ENCODE data around the gene ASCC1.
A peak's percentile ranks its signal among the peaks of the same experiment; 100 is the strongest.
"Not testable (repeated sequence)": the region's sequence is repeated elsewhere in the genome, so short reads cannot be mapped to it uniquely, and the experiment has no call there.

The ASCC1 gene

GRCh38 chr10:72248468-72249151 is 32.5 kb upstream of the ASCC1 start:
- peak in 2 of 3 experiments; percentile 24 to 62 for DNase-seq (ENCODE audit: low read depth in 3 of 3)

DNA sequence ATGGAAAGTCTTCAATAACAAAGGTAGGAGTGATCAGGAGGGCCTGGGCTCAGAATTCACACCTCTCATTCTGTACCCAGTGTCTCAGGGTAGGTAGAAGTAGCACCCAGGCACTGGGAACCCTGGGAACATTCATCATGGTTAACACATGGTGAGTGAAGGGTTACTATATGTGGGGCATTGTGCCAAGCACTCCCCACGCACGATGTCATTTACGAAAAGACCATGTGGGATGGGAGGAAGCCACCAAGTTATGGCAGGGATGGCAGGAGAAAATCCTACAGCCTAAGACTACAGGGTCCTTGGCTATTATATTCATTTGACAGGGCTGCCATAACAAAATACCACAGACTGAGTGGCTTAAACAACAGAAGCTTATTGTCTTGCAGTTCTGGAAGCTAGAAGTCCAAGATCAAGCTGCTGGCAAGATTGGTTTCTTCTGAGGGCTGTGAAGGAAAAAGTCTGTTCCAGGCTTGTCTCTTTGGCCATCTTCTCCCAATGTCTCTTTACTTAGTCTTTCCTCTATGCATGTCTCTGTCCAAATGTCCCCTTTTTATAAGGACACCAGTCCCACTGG is 30.0 kb upstream of the ASCC1 start:
- DNase-seq (ENCODE audit: low read depth in 3 of 3) = no peak

GRCh38 chr10:72244573-72245038 is 28.5 kb upstream of the ASCC1 start:
- no peak for DNase-seq (ENCODE audit: low read depth in 3 of 3)

- DNase-seq (ENCODE audit: low read depth in 3 of 3) = no peak
Measured at GRCh38 chr10:72243822-72244437, 27.9 kb upstream of the ASCC1 start.

DNA sequence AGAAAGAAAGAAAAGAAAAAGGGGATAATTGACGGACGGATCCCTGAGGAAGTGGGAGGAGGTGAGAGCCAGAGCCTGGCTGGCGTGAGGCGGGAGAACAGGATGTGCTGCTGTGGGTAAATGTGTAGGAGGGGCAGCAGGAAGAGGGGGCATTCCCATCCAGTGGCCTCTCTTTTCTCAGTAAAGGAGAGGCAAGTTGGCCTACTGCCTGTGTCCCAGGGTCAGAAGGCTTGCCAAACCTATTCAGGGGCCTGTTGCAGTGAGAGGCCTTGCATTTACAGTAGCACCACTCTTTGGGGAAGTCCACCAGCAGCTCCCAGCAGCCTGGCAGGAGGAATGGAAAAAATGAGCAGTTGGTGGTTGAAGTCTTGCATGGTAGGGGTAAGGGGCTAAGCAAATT is 26.6 kb upstream of the ASCC1 start:
- peak in 1 of 3 experiments; percentile 32 for DNase-seq (ENCODE audit: low read depth in 3 of 3)

- DNase-seq (ENCODE audit: low read depth in 3 of 3) = no peak
Measured at GRCh38 chr10:72241691-72242252, 25.7 kb upstream of the ASCC1 start.

GRCh38 chr10:72240371-72240770 is 24.3 kb upstream of the ASCC1 start:
- no peak for DNase-seq (ENCODE audit: low read depth in 3 of 3)

DNA sequence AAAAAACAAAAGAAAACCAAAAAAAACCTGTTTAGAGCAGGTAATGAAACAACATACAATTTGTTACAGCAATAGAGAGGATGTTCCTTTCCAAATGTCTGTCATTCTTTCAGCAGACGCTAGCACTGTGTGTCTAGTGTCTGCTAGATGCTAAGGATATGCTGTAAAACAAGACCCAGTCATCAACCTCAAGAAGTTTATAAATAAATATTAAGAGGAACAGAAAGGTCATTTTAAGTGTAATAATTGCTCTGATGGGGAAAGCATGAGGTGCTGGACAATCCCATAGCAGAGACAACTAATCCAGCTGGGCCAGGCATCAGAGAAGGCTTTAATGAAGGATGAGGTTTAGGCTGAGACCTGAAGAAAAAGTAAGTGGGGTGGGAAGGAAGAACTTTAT is 23.3 kb upstream of the ASCC1 start:
- DNase-seq (ENCODE audit: low read depth in 3 of 3) = no peak

DNA sequence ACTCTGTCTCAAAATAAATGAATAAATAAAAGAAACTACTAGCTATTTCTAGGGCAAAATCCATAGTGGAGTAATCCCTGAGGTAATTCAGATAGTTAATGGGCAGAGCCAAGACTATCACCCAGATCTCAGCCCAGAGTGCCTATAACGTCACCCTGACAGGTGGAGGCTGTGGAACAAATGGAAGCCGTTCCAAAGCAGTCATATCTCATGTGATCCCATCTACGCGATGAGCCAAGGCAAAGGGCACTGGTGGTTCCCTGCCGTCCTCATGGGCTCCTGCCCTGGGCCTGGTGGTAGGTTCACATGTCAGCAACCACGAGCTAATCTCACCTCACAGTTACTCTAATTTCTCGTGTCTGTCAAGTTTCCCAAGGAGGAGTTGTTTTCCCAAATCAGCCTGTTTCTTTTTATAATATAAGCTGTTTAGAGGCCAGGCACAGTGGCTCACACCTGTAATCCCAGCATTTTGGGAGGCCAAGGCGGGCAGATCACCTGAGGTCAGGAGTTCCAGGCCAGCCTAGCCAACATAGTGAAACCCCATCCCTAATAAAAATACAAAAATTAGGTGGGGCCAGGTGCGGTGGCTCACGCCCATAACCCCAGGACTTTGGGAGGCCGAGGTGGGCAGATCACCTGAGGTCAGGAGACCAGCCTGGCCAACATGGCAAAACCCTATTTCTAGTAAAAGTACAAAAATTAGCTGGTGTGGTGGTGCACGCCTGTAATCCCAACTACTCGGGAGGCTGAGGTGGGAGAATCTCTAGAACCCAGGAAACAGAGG is 22.5 kb upstream of the ASCC1 start:
- no peak for DNase-seq (ENCODE audit: low read depth in 3 of 3)

DNA sequence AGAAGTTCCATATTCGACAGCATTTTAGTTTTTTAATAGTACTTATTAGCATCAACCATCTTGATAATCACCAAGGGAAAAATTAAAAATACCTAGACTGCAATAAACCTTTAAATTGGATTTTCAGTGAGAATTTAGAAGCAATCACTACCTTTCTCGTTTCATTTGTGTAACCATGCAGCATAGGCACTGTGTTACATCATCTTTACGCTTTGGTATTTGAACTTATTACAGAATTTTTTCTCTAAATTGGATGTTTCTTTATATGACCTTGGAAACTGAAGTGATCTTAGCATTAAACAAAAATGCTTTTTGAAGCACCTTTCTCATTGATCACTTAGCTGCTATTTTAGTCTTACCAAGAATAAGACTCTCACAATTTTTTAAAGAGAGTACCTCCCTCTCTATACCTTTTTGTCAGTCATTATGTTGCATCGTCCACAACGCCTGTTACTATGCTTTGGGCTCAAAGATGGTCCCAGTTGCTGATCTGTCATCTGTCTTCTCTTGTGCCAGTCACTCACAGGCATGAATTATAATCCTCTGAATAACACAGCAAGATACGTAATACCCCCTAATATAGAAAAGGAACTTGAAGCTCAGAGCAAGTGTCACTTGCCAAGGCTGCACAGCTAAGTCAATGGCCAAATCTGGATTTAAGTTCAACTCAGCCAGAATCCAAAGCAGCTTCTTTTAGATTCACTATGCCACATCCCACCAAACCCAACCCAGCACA is 19.6 kb upstream of the ASCC1 start:
- no peak for DNase-seq (ENCODE audit: low read depth in 3 of 3)

GRCh38 chr10:72234560-72235095 is 18.6 kb upstream of the ASCC1 start:
- DNase-seq (ENCODE audit: low read depth in 3 of 3) = no peak

DNA sequence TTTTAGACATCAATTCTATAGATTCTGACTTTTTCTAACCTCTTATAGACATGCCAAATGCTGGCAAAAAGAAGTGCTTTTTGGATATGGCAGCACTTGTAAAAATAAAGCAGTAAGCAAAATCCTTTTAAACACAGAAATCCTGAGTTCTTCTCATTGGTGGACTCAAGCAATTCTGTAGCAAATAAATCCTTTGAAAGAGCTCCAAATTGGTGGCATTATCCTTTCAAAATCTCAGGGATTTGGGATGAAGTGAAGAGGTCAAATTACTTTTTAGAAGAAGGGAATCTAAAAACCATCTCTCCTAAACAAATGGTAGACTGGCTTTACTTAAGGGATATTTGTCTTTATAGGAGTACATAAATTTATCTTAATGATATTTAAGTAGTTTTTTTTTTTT is 17.5 kb upstream of the ASCC1 start:
- no peak for DNase-seq (ENCODE audit: low read depth in 3 of 3)

DNA sequence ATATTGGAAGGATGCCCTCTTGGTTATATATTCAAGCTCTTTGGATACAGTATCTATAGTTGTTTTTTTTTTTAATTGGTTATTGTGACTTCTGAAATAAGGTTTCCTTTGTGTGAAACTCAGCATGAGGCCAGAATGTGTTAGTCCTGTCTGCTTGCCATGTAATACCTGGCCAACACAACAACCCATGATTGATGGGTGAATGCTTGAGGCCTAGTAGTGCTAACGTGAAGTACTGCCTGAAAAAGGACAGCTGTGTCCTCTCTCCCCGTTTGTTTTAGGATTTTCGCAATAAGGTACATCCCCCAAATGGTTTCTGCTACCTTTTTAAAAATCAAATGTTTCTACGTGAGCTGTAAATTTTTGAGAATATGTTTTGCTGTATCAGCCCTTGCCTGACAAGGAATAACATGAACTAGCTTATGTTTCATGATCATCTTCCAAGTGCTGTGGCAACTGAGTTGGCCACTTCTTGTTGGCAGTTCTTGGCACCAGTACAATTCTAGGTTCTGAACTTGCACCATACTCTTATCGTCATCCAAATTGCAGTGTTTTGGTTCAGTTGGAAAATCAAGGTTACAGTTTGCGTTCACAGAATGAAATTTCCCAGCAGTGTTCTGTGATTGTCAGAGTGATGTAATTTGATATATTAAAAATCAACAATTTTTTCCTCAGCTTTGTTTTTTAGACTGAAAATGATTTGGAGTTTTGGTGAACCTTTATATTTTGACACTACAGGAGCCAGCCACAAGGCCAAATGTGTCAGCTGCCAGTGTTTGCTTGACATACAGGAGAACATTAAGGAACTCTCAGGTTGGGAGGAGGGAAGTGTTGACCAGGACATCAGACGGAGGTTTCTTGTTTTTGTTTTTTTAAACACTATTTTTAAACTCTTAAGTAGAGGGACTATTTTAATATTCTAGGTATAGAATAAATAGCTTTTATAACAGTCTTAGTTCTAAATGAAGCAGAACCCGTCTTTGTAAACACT is 13.5 kb upstream of the ASCC1 start:
- no peak for DNase-seq (ENCODE audit: low read depth in 3 of 3)

- no peak for DNase-seq (ENCODE audit: low read depth in 3 of 3)
Measured at GRCh38 chr10:72228318-72228751, 12.3 kb upstream of the ASCC1 start.

DNA sequence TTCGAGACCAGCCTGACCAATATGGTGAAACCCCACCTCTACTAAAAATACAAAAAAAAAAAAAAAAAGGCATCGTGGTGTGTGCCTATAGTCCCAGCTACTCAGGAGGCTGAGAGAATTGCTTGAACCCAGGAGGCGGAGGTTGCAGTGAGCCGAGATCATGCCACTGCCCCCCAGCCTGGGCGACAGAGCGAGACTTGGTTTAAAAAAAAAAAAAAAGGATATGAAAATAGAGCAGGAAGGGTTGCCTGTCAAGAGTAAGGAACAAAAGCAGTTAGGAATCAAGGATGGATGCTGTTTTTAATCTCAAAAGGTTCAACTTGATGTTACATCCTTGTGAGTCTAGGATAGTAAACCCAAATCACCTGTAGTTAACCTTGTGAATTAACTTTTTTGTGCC is 11.8 kb upstream of the ASCC1 start:
- no peak for DNase-seq (ENCODE audit: low read depth in 3 of 3)

DNA sequence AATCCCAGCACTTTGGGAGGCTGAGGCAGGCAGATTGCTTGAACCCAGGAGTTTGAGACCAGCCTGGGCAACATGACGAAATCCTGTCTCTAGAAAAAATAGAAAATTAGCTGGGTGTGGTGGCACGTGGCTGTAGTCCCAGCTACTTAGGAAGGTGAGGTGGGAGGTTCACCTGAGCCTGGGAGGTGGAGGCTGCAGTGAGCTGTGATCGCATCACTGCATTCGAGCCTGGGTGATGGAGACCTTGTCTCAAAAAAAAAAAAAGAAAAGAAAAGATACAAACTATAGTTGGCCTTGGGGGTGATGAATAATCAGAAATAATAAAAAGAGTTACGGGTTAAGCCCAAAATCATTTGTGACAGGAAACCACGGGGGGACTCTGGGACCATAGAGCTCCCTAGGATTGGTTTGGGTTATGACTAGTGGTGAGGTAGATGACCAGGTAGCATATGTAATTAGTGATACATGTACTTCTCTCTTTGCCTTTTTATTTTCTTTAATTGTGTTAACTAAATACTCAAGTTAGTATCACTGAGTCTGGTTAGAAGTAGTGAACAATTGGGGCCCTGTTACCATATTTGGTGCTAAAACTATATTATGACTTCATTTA is 10.4 kb upstream of the ASCC1 start:
- DNase-seq (ENCODE audit: low read depth in 3 of 3) = no peak

GRCh38 chr10:72224191-72224590 is 8.1 kb upstream of the ASCC1 start:
- not testable (repeated sequence) for DNase-seq (ENCODE audit: low read depth in 3 of 3)

DNA sequence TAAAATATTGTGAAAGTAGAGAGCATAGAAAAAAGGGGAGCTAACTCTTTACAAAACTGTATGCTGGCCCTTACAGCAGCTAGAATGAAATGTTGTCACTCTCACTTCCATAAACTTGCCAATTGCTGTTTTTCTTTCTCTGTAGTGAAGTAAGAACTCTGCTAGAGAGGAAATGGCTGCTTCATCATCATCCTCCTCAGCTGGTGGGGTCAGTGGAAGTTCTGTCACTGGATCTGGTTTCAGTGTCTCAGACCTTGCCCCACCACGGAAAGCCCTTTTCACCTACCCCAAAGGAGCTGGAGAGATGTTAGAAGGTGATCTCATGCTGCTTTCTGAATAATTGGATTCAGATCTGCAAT is 7.6 kb upstream of the ASCC1 start:
- peak in 1 of 3 experiments; percentile 22 for DNase-seq (ENCODE audit: low read depth in 3 of 3)

GRCh38 chr10:72221278-72221677 is 5.2 kb upstream of the ASCC1 start:
- no peak for DNase-seq (ENCODE audit: low read depth in 3 of 3)
